ENCODE data around the gene IGSF21. TPM values are rescaled to one million over a fixed set of nuclear protein-coding genes. Genes with fewer than 3 reads are reported as not detected.
A peak's percentile ranks its signal among the peaks of the same experiment; 100 is the strongest.

Gene IGSF21
- total RNA-seq, 1 donor from 2014 or later, result not detected

DNA sequence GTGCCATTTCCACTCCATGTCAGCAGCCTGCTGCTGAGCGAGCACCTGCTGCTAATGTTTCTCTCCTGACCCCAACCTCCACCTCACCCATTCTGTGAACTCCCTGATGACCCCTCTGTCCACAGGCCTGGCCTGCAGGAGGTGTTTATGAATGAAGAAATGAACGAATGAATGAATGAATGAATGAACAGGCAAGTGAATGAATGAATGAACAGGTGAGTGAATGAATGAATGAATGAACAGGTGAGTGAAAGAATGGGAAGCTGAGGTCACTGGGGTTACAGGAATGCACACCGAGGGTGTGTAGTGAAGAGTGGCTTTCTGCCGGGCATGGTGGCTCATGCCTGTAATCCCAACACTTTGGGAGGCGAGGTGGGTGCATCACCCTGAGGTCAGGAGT is 173.4 kb downstream of the IGSF21 start:
- peaks cover 14% of the 10 kb centered on the region for H3K27me3 Mint-ChIP-seq
- H3K4me1 Mint-ChIP-seq (ENCODE audit: low read depth), result peaks cover 7% of the 10 kb centered on the region
- no peak overlapping the region for H3K4me3 Mint-ChIP-seq (ENCODE audit: low read depth)
- no peak overlapping the region for H3K27ac Mint-ChIP-seq
- no peaks in the 10 kb centered on the region for H3K36me3 Mint-ChIP-seq (ENCODE audit: insufficient read depth)
- no peak for DNase-seq (ENCODE audit: low spot score, unreplicated experiment)
- no peaks in the 10 kb centered on the region for H3K9me3 Mint-ChIP-seq (ENCODE audit: low read depth)
- TF ChIP-seq CTCF (IDR thresholded peaks at IDR 0.05; ENCODE audit: unreplicated experiment), result no peak

- DNase-seq (ENCODE audit: low spot score, unreplicated experiment), result no peak
- Mint-ChIP-seq H3K9me3 (ENCODE audit: low read depth) (no peaks in the 10 kb centered on the region), H3K4me1 (ENCODE audit: low read depth) (peaks cover 7% of the 10 kb centered on the region), H3K27ac (no peak overlapping the region), H3K36me3 (ENCODE audit: insufficient read depth) (no peaks in the 10 kb centered on the region), H3K27me3 (peaks cover 12% of the 10 kb centered on the region), H3K4me3 (ENCODE audit: low read depth) (no peak overlapping the region)
- no peak for TF ChIP-seq CTCF (IDR thresholded peaks at IDR 0.05; ENCODE audit: unreplicated experiment)
Observed at GRCh38 chr1:18282851-18283600, 175.4 kb downstream of the IGSF21 start.

GRCh38 chr1:18283601-18284385 is 176.2 kb downstream of the IGSF21 start:
- H3K27me3 Mint-ChIP-seq, result peaks cover 12% of the 10 kb centered on the region
- peaks cover 7% of the 10 kb centered on the region for H3K4me1 Mint-ChIP-seq (ENCODE audit: low read depth)
- H3K4me3 Mint-ChIP-seq (ENCODE audit: low read depth), result no peak overlapping the region
- no peaks in the 10 kb centered on the region for H3K36me3 Mint-ChIP-seq (ENCODE audit: insufficient read depth)
- TF ChIP-seq CTCF (IDR thresholded peaks at IDR 0.05; ENCODE audit: unreplicated experiment), result no peak
- no peak overlapping the region for H3K27ac Mint-ChIP-seq
- no peak for DNase-seq (ENCODE audit: low spot score, unreplicated experiment)
- H3K9me3 Mint-ChIP-seq (ENCODE audit: low read depth), result no peaks in the 10 kb centered on the region

DNA sequence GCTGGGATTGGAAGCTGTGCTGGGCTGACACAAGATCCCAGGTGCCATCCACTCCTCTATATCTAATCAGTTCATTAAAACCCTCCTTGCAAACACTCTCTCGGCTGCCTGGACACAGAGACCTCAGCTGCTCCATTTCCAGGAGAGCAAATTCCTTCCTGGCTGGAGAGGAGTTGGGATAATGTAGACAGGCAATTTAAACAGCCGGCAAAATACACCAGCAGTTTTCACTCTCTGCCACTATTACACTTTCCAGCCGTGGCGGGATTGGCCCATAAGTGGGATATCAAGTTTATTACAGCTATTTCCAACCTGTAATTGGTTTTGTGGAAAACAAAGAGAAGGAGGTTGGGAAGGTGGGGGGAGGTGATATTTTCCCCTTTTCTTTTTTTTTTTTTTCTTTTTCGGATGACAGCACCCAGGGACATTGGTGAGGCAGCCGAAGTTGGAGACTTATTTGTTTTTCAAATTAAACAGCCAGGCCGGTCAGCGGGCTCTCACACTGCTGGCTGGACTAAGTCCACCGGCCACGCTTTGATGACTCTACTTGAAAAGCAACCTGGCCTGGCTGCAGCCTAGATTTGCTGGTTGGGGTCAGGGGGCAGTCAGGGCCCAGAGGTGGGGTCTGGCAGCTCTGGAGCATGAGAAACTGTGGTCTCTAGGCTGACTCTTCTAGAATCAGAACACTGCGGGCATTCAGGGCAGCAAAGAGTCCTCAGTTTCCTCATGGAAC is 177.4 kb downstream of the IGSF21 start:
- no peak for TF ChIP-seq CTCF (IDR thresholded peaks at IDR 0.05; ENCODE audit: unreplicated experiment)
- no peak for DNase-seq (ENCODE audit: low spot score, unreplicated experiment)
- Mint-ChIP-seq H3K9me3 (ENCODE audit: low read depth) (no peaks in the 10 kb centered on the region), H3K27ac (peak overlapping the region; percentile 73), H3K4me1 (ENCODE audit: low read depth) (peaks cover 7% of the 10 kb centered on the region), H3K4me3 (ENCODE audit: low read depth) (no peak overlapping the region), H3K27me3 (peaks cover 12% of the 10 kb centered on the region), H3K36me3 (ENCODE audit: insufficient read depth) (no peaks in the 10 kb centered on the region)

GRCh38 chr1:18285538-18285924 is 177.9 kb downstream of the IGSF21 start:
- no peak for TF ChIP-seq CTCF (IDR thresholded peaks at IDR 0.05; ENCODE audit: unreplicated experiment)
- peaks cover 7% of the 10 kb centered on the region for H3K4me1 Mint-ChIP-seq (ENCODE audit: low read depth)
- H3K9me3 Mint-ChIP-seq (ENCODE audit: low read depth), result no peaks in the 10 kb centered on the region
- no peaks in the 10 kb centered on the region for H3K36me3 Mint-ChIP-seq (ENCODE audit: insufficient read depth)
- no peak overlapping the region for H3K4me3 Mint-ChIP-seq (ENCODE audit: low read depth)
- H3K27me3 Mint-ChIP-seq, result peaks cover 12% of the 10 kb centered on the region
- no peak for DNase-seq (ENCODE audit: low spot score, unreplicated experiment)
- H3K27ac Mint-ChIP-seq, result no peak overlapping the region
